Transverse colon (tissue), 4 donors: Measurements from ENCODE around the gene LPAR2.

Experiments
- EP300 ChIP-seq: sonication (generic); formaldehyde crosslinking; IDR thresholded peaks from one replicate; pipeline ENCODE4 v1.6.1; 2017; ENCODE audit warnings: antibody characterized with exemption, low read depth
- POLR2A ChIP-seq: fragments of 450-650 bp; IDR thresholded peaks from one replicate; pipeline ENCODE4 v1.6.1; 2016; ENCODE audit warnings: antibody characterized with exemption, mild to moderate bottlenecking, moderate library complexity
- POLR2AphosphoS5 ChIP-seq, 3 donors: sonication (generic); formaldehyde crosslinking; IDR thresholded peaks; one replicate each; pipeline ENCODE4 v1.6.1; 2016; ENCODE audit warnings: antibody characterized with exemption in 3 of 3
- TF ChIP-seq, protein P1 (sequence below), 5 experiments: fragments of 200-600 bp in 3 of 5; fragments of 450-650 bp in 2 of 5; sonication (generic) in 3 of 5; IDR thresholded peaks; 1 replicate in 2 of 5; 2 replicates in 3 of 5; pipeline ENCODE4 v1.5.1; 2016 to 2017; ENCODE audit warnings: antibody characterized with exemption in 5 of 5, inconsistent platforms in 3 of 5, mild to moderate bottlenecking in 2 of 5, moderate library complexity in 1 of 5

DNA sequence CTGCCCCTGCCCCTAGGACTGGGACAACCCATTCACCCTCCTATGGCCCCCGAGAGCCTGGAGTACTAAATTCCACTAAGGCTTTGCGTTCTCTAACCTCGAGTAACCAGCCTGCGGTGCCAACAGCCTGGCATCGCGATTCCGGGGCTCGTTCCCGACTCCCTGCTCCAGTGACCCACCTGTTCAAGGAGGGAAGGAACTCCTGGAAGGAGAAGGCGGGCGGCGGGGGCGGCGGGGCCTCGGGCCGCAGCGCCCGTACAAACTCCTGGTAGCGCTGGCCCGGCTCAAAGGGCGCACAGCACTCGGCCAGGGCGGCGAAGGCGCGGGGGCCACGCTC, 9.1 kb upstream of the LPAR2 start:
- TF ChIP-seq, protein P1, sequence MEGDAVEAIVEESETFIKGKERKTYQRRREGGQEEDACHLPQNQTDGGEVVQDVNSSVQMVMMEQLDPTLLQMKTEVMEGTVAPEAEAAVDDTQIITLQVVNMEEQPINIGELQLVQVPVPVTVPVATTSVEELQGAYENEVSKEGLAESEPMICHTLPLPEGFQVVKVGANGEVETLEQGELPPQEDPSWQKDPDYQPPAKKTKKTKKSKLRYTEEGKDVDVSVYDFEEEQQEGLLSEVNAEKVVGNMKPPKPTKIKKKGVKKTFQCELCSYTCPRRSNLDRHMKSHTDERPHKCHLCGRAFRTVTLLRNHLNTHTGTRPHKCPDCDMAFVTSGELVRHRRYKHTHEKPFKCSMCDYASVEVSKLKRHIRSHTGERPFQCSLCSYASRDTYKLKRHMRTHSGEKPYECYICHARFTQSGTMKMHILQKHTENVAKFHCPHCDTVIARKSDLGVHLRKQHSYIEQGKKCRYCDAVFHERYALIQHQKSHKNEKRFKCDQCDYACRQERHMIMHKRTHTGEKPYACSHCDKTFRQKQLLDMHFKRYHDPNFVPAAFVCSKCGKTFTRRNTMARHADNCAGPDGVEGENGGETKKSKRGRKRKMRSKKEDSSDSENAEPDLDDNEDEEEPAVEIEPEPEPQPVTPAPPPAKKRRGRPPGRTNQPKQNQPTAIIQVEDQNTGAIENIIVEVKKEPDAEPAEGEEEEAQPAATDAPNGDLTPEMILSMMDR (IDR thresholded peaks at IDR 0.05), result no peak
- TF ChIP-seq EP300 (no peak), POLR2A (no peak), POLR2AphosphoS5 (IDR thresholded peaks at IDR 0.05) (no peak)
